GM12878 (cell line): ENCODE results near the gene TPST1. TPM values are rescaled to one million over a fixed set of nuclear protein-coding genes. Genes with fewer than 3 reads are reported as not detected.

ENCODE experiments used
- ATAC-seq: fragments of 200-7000 bp; cut with Tn5 transposase; 3 replicates; pipeline ENCODE4 v1.9.1; 2020; ENCODE audit warnings: mild to moderate bottlenecking, moderate library complexity
- BruUV-seq: library from RNA; stranded (reverse); fragments of 400-500 nt; replicated peaks from 2 replicates; lab custom pipeline; 2021; lab: Mats Ljungman, UMichigan
- CTCF ChIA-PET: fragments of 300-600 bp; sonication (Branson Sonifier 250); formaldehyde crosslinking; extraction: SDS; loops from one replicate; lab custom pipeline; 2021; ENCODE audit warnings: inconsistent platforms; lab: Yijun Ruan, JAX
- POLR2A ChIA-PET: fragments of 350-600 bp; formaldehyde crosslinking; extraction: SDS; loops from one replicate; lab custom pipeline; 2021; ENCODE audit warnings: inconsistent platforms; lab: Charles Lee
- RAD21 ChIA-PET: fragments of 300-600 bp; sonication (Branson Sonifier 250); formaldehyde crosslinking; loops from one replicate; lab custom pipeline; 2023; ENCODE audit warnings: antibody characterized with exemption; ENCODE audit not compliant: unreplicated experiment; lab: Charles Lee
- SMC1A ChIA-PET: fragments of 300-600 bp; sonication (Branson Sonifier 250); formaldehyde crosslinking; loops from one replicate; lab custom pipeline; 2023; ENCODE audit not compliant: unreplicated experiment, uncharacterized antibody; lab: Charles Lee
- DNase-seq: peaks from one replicate; pipeline ENCODE4 v3.0.0-alpha.2; 2011; ENCODE audit warnings: low read depth, low spot score
- FAIRE-seq: peaks from 3 replicates; lab custom pipeline; 2011; peaks lifted over from hg19 to GRCh38; lab: Jason Lieb, UNC
- H2AFZ ChIP-seq: 2 replicates; pipeline ENCODE4 v1.6.0; 2011; ENCODE audit warnings: low read depth, low read length, control low read depth; ENCODE audit not compliant: control insufficient read depth
- H3K27ac ChIP-seq: 2 replicates; pipeline ENCODE4 v1.5.1; 2011; ENCODE audit warnings: control low read depth; ENCODE audit not compliant: control insufficient read depth, insufficient read depth
- H3K27me3 ChIP-seq, 2 experiments: replicated peaks in 1 of 2; 2 replicates each; pipeline versions ENCODE4 v1.6.0 to v1.6.1; 2011; ENCODE audit warnings: low read length in 1 of 2; ENCODE audit not compliant: control insufficient read depth in 2 of 2, insufficient read depth in 2 of 2
- H3K36me3 ChIP-seq, 2 experiments: 2 replicates each; pipeline ENCODE4 v1.5.1; 2011; ENCODE audit warnings: low read length in 1 of 2; ENCODE audit not compliant: control insufficient read depth in 2 of 2, insufficient read depth in 2 of 2
- H3K4me1 ChIP-seq: 2 replicates; pipeline ENCODE4 v1.6.1; 2011; ENCODE audit warnings: mild to moderate bottlenecking, low read length, moderate library complexity, mixed read lengths; ENCODE audit not compliant: control insufficient read depth, insufficient read depth
- H3K4me2 ChIP-seq: 2 replicates; pipeline ENCODE4 v1.6.0; 2011; ENCODE audit warnings: control low read depth; ENCODE audit not compliant: control insufficient read depth, insufficient read depth
- H3K4me3 ChIP-seq: fragments of 200-600 bp; sonication (generic); 2 replicates; pipeline ENCODE4 v1.5.1; 2016
- H3K79me2 ChIP-seq: 2 replicates; pipeline ENCODE4 v1.6.0; 2011; ENCODE audit warnings: low read length; ENCODE audit not compliant: control insufficient read depth, insufficient read depth
- H3K9ac ChIP-seq: 2 replicates; pipeline ENCODE4 v1.8.0; 2011; ENCODE audit warnings: low read length, control low read depth, mixed read lengths; ENCODE audit not compliant: control insufficient read depth, insufficient read depth
- H3K9me3 ChIP-seq: replicated peaks from 3 replicates; pipeline ENCODE4 v1.5.1; 2011; ENCODE audit warnings: mild to moderate bottlenecking, low read length; ENCODE audit not compliant: control insufficient read depth, insufficient read depth
- H4K20me1 ChIP-seq: 2 replicates; pipeline ENCODE4 v1.6.0; 2011; ENCODE audit not compliant: control insufficient read depth, insufficient read depth
- ASH2L ChIP-seq: fragments of 300-600, 200-600 bp; sonication (generic); IDR thresholded peaks from 2 replicates; pipeline ENCODE4 v1.6.1; 2017; ENCODE audit warnings: low read depth, mild to moderate bottlenecking, borderline replicate concordance
- ATF7 ChIP-seq: fragments of 450-650 bp; IDR thresholded peaks from 2 replicates; pipeline ENCODE4 v1.6.1; 2016; ENCODE audit warnings: low read depth, mild to moderate bottlenecking
- EZH2 ChIP-seq: IDR thresholded peaks from 2 replicates; pipeline ENCODE4 v1.6.1; 2012; ENCODE audit warnings: low read depth, mild to moderate bottlenecking, control low read depth, inconsistent platforms, low read length, borderline replicate concordance; ENCODE audit not compliant: control insufficient read depth
- HDAC2 ChIP-seq: fragments of 200-600 bp; sonication (generic); IDR thresholded peaks from 2 replicates; pipeline ENCODE4 v1.6.1; 2017
- JUNB ChIP-seq: IDR thresholded peaks from 2 replicates; pipeline ENCODE4 v1.6.1; 2016; ENCODE audit warnings: antibody characterized with exemption, mild to moderate bottlenecking
- MEF2A ChIP-seq: IDR thresholded peaks from 2 replicates; pipeline ENCODE4 v1.6.1; 2011; ENCODE audit warnings: low read depth, mild to moderate bottlenecking, low read length, moderate library complexity; ENCODE audit not compliant: insufficient read depth
- MTA3 ChIP-seq: IDR thresholded peaks from 2 replicates; pipeline ENCODE4 v1.6.1; 2012; ENCODE audit warnings: low read length, inconsistent platforms, borderline replicate concordance
- PML ChIP-seq: IDR thresholded peaks from 2 replicates; pipeline ENCODE4 v1.6.1; 2012; ENCODE audit warnings: low read length, inconsistent platforms
- RAD51 ChIP-seq: fragments of 450-650 bp; IDR thresholded peaks from 2 replicates; pipeline ENCODE4 v1.6.1; 2016; ENCODE audit warnings: moderate library complexity, mild to moderate bottlenecking, inconsistent platforms
- RCOR1 ChIP-seq: conservative IDR thresholded peaks from 2 replicates; pipeline ENCODE4 v1.6.1; 2012; ENCODE audit warnings: low read depth, low read length, improper control_type of control experiment
- SREBF1 ChIP-seq: IDR thresholded peaks from 2 replicates; pipeline ENCODE4 v1.6.1; 2012; ENCODE audit warnings: mild to moderate bottlenecking, low read length
- SUPT20H ChIP-seq: IDR thresholded peaks from 2 replicates; pipeline ENCODE4 v1.6.1; 2011; ENCODE audit warnings: low read depth, mild to moderate bottlenecking, low read length, moderate library complexity, borderline replicate concordance; ENCODE audit not compliant: control insufficient read depth
- TARDBP ChIP-seq: IDR thresholded peaks from 2 replicates; pipeline ENCODE4 v1.6.1; 2016; ENCODE audit warnings: borderline replicate concordance
- TCF7 ChIP-seq: IDR thresholded peaks from 2 replicates; pipeline ENCODE4 v1.6.1; 2014; ENCODE audit warnings: antibody characterized with exemption, borderline replicate concordance
- ZBED1 ChIP-seq: IDR thresholded peaks from 2 replicates; pipeline ENCODE4 v1.6.1; 2016; ENCODE audit warnings: borderline replicate concordance
- ZNF384 ChIP-seq: IDR thresholded peaks from 2 replicates; pipeline ENCODE4 v1.6.1; 2012; ENCODE audit warnings: low read depth, mild to moderate bottlenecking, low read length, improper control_type of control experiment, borderline replicate concordance
- WGBS: methylation state at CpG from one replicate; pipeline ENCODE4 v1.1.6; 2016; ENCODE audit warnings: low lambda C conversion rate; ENCODE audit not compliant: insufficient replicate concordance, insufficient coverage; ENCODE audit errors: missing lambda C conversion rate; 5-methylcytosine and 5-hydroxymethylcytosine counted together
- in situ Hi-C: fragments of 300-500 bp; cut with MboI; formaldehyde crosslinking; loops from 9 replicates; pipeline ENCODE4 v1.14.3; 2018; ENCODE audit warnings: mixed read lengths
- intact Hi-C: fragments of 100-400 bp; cut with micrococcal nuclease; formaldehyde crosslinking; loops from one replicate; pipeline ENCODE4 v1.14.2; 2022; ENCODE audit not compliant: unreplicated experiment
- polyA plus RNA-seq, 11 experiments: library from polyadenylated mRNA; depleted of rRNA in 4 of 11; unstranded in 6 of 11; stranded (reverse) in 5 of 11; fragments of >200 nt; fragmentation: Nextera tagmentation in 4 of 11; fragmentation: Illumina TruSeq in 1 of 11; extraction: Ambion mirVana in 4 of 11; extraction: Trizol in 1 of 11; gene quantifications; 1 replicate in 1 of 11; 2 replicates in 10 of 11; pipeline versions ENCODE4 v1.2.1 to v1.2.3, GENCODE V29; 2011 to 2016; ENCODE audit warnings: inconsistent platforms in 2 of 11, missing spikeins in 2 of 11, low read depth in 1 of 11
- total RNA-seq, 4 experiments: library from RNA; depleted of rRNA in 3 of 4; stranded (reverse); fragments of >200 nt in 3 of 4; fragmentation: Illumina TruSeq in 1 of 4; extraction: Trizol in 1 of 4; gene quantifications; 2 replicates each; pipeline versions ENCODE4 v1.2.1 to v1.2.3, GENCODE V29; 2013 to 2021
- TF ChIP-seq, protein P1 (sequence below): fragments of 450-650 bp; IDR thresholded peaks from 2 replicates; pipeline ENCODE4 v1.6.1; 2014; ENCODE audit warnings: mild to moderate bottlenecking
- TF ChIP-seq, protein P2 (sequence below): fragments of 450-650 bp; IDR thresholded peaks from 2 replicates; pipeline ENCODE4 v1.6.1; 2017; ENCODE audit warnings: mild to moderate bottlenecking, low read depth, inconsistent platforms; ENCODE audit not compliant: poor library complexity, severe bottlenecking
- TF ChIP-seq, protein P3 (sequence below): fragments of 450-650 bp; IDR thresholded peaks from 2 replicates; pipeline ENCODE4 v1.6.1; 2016; ENCODE audit warnings: mild to moderate bottlenecking

The TPST1 gene
- total and polyA plus RNA-seq, 10 of the 15 experiments (the other 5 are each of a cell fraction or from before 2014, with no cell fraction given) = 1.1 to 10.6 (median 7.5) TPM

DNA sequence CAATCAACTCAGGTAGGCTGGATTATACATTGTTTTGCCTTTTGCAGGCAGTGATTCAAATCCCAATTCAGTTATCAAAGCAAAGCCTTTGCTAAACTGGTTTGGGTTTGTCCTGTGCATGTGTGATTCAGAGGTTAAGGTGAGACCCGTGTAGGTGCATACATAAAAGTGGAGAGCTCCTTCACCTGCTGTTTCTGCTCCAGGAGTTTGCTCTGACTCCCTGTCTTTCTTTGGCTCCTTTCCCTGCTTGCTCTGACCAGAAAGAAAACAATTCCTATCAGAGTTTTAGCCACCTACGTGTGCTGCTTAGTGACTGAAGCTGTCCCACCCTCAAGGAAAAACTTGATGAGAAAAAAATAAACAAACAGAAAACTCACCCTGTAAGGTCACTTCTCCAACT is 101.1 kb downstream of the TPST1 start:
- H4K20me1 ChIP-seq = no peaks in the 10 kb centered on the region
- TF ChIP-seq SUPT20H (no peak), SREBF1 (no peak), MTA3 (no peak), ZNF384 (no peak), RCOR1 (no peak), ASH2L (no peak), ZBED1 (no peak), TCF7 (no peak), RAD51 (no peak), MEF2A (no peak), JUNB (no peak), PML (no peak), ATF7 (no peak), HDAC2 (no peak), TARDBP (no peak), EZH2 (no peak)
- TF ChIP-seq, protein P1, sequence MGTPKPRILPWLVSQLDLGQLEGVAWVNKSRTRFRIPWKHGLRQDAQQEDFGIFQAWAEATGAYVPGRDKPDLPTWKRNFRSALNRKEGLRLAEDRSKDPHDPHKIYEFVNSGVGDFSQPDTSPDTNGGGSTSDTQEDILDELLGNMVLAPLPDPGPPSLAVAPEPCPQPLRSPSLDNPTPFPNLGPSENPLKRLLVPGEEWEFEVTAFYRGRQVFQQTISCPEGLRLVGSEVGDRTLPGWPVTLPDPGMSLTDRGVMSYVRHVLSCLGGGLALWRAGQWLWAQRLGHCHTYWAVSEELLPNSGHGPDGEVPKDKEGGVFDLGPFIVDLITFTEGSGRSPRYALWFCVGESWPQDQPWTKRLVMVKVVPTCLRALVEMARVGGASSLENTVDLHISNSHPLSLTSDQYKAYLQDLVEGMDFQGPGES = no peak
- TF ChIP-seq, protein P2, sequence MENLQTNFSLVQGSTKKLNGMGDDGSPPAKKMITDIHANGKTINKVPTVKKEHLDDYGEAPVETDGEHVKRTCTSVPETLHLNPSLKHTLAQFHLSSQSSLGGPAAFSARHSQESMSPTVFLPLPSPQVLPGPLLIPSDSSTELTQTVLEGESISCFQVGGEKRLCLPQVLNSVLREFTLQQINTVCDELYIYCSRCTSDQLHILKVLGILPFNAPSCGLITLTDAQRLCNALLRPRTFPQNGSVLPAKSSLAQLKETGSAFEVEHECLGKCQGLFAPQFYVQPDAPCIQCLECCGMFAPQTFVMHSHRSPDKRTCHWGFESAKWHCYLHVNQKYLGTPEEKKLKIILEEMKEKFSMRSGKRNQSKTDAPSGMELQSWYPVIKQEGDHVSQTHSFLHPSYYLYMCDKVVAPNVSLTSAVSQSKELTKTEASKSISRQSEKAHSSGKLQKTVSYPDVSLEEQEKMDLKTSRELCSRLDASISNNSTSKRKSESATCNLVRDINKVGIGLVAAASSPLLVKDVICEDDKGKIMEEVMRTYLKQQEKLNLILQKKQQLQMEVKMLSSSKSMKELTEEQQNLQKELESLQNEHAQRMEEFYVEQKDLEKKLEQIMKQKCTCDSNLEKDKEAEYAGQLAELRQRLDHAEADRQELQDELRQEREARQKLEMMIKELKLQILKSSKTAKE = no peak
- TF ChIP-seq, protein P3, sequence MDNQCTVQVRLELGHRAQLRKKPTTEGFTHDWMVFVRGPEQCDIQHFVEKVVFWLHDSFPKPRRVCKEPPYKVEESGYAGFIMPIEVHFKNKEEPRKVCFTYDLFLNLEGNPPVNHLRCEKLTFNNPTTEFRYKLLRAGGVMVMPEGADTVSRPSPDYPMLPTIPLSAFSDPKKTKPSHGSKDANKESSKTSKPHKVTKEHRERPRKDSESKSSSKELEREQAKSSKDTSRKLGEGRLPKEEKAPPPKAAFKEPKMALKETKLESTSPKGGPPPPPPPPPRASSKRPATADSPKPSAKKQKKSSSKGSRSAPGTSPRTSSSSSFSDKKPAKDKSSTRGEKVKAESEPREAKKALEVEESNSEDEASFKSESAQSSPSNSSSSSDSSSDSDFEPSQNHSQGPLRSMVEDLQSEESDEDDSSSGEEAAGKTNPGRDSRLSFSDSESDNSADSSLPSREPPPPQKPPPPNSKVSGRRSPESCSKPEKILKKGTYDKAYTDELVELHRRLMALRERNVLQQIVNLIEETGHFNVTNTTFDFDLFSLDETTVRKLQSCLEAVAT = no peak
- in situ Hi-C loops = no loop called here
- H3K4me2 ChIP-seq = no peak overlapping the region
- POLR2A ChIA-PET = no interaction called here
- no peak overlapping the region for H3K27ac ChIP-seq
- H3K9ac ChIP-seq = no peak overlapping the region
- 66% methylated on average over 2 of the region's 2 CpGs for WGBS
- intact Hi-C loops = no loop called here
- no peak for FAIRE-seq
- no peak for ATAC-seq
- H3K4me1 ChIP-seq = no peaks in the 10 kb centered on the region
- H3K27me3 ChIP-seq = no peaks in the 10 kb centered on the region
- DNase-seq = no peak
- SMC1A ChIA-PET = no interaction called here
- RAD21 ChIA-PET = no interaction called here
- no peaks in the 10 kb centered on the region for H3K79me2 ChIP-seq
- H3K36me3 ChIP-seq = no peaks in the 10 kb centered on the region
- no TSS peak for BruUV-seq
- no peak overlapping the region for H3K4me3 ChIP-seq
- H2AFZ ChIP-seq = no peak overlapping the region
- H3K9me3 ChIP-seq = no peaks in the 10 kb centered on the region
- CTCF ChIA-PET = no interaction called here
